T47D (cell line): ENCODE data around the gene SCFD2.

Experiments
- DNase-seq, 2 experiments: peaks; one replicate each; pipeline versions ENCODE4 v3.0.0 to v3.0.0-alpha.2; 2011 to 2012; ENCODE audit warnings: low read depth in 1 of 2, low spot score in 1 of 2
- JUND ChIP-seq: IDR thresholded peaks from 2 replicates; pipeline ENCODE4 v1.6.1; 2012; ENCODE audit warnings: low read depth
- in situ Hi-C: cut with HindIII; loops from 2 replicates; pipeline ENCODE4 v1.10.0; 2016; ENCODE audit warnings: low sequenced_read_pairs, low pct_unique_long_range_greater_than_20kb

SCFD2 gene

GRCh38 chr4:53023677-53024299, 342.1 kb downstream of the SCFD2 start:
- no peak for DNase-seq
- TF ChIP-seq JUND = no peak
- in situ Hi-C loops = no loop called here

- no peak for DNase-seq
- in situ Hi-C loops = no loop called here
- no peak for TF ChIP-seq JUND
These were observed 343.3 kb downstream of the SCFD2 start for GRCh38 chr4:53022513-53023100.

DNA sequence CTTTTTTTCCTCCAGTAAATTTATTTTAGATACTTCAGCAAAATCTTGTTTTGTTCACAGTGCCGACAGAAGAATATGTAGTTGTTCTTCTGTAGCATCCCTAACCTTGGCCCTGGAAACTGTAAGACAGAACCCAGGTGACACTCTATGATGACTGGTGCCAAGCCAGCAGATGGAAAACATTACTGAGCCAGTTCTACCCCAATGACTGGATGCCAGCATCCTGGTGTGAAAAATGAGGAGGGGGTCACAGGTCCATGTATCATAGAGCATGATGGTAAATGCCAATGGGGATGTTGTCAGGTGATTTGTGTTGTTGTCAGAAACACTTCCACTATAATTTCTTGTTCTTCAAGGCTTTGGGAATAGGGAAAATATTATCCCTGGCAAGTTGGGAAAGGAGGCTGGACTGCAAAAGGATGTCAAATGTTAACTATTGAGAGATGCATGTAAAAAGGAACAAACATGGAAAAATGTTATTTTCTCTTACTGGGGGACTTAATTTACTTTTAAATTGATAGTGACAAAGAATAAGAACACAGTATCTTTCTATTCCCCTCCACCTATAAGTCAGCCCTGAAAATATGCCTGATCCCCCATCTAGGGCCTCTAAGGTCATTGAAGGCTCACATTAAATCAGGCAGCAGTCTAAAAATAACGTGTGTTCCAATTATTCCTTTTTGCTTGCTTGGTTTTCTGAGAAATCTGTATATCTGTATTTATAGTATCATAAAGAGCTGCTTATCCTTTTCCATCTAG, 343.9 kb downstream of the SCFD2 start:
- no peak for DNase-seq
- in situ Hi-C loops = no loop called here
- TF ChIP-seq JUND = no peak

DNA sequence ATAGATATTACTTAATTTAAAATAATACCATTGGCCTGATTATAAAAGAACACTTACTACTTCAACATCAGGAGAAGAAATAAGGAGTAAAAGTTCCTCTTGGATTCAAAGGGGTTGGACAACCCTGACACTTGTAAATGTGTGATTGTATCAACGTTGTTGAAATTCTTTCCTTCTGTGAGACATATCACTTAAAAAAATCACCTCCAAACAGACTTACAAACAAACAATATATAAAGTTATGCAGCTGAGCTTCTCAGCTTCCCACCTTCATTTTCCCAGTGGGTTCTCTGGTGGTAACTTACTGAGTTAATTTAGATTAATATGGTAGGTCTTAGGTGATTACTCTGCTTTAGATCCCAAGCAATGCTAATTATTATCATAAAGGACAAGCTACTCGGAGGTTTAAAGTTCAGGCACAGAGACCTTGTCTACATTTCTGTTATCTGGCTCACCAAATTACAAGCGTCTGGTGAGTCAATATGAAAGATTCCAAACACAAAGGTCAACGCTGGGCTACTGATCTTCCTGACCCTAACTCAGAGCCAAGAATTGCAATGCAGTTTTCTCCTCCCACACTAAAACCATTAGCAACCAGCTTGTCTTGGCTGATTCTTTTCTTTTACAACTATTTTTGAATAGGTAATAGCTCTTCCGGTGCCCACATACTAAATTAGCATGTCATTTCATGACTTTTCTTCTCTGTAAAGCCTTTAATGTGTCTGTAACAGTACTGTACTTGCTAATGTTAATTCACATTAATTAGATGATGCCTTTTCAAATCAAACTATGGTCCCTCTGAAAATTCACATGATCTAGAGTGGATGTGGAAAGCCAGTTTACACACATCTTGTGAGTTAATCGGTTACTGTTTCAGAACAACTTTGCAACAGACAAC, 346.1 kb downstream of the SCFD2 start:
- no peak for DNase-seq
- in situ Hi-C loops = no loop called here
- no peak for TF ChIP-seq JUND

DNA sequence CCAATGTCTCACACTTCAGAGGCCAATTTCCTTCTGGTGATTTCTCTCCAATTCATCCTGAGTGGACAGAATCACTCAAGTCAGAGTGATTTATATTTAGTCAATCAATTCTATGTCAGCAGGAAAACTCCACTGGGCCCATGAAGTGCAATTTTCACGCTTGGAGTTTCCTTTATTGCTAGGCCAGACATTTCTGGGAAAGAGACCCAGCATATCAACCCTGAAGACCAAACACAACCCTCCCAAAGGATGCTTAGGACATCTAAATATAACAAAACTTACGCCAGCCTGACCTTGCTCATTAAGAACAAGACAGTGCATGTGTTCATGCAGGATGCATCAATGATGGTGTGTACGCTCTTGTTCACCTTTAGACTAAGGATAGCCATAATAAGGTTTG, 347.4 kb downstream of the SCFD2 start:
- DNase-seq = no peak
- in situ Hi-C loops = no loop called here
- no peak for TF ChIP-seq JUND

DNA sequence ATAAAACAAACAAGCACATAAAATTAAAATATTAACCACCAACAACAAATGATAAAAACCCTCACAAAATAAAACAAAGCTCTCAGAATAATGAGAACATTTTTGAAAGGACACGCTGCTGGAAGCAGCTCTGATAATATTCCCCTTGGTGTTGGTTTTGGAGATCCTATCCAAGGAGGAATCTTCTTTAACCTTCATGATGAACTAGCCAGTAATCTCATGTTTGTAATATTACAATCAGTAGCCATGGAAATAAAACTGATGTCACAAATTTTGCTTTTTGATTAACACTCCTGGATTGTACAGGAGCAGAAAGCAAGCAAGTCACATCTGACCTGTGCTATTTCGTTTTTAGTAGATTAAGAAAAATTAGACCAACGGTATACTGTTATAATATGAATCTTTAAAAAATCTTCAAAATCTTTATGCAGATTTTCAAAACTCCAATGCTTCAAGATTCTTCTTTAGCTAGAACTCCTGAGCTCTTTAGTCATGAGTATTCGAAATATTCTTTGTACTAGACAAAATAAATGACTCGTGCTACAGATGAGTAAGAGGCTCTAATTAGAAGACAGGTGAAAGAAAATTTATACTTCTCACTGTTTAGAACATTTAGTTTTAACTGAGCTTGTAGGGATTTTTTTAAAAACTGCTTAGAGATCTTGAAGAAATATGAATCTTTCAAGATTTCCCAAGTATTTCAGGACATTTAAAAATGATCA, 349.6 kb downstream of the SCFD2 start:
- no peak for DNase-seq
- in situ Hi-C loops = no loop called here
- no peak for TF ChIP-seq JUND

- no peak for DNase-seq
- in situ Hi-C loops = no loop called here
- no peak for TF ChIP-seq JUND
These were observed 350.2 kb downstream of the SCFD2 start for GRCh38 chr4:53015681-53016080.

DNA sequence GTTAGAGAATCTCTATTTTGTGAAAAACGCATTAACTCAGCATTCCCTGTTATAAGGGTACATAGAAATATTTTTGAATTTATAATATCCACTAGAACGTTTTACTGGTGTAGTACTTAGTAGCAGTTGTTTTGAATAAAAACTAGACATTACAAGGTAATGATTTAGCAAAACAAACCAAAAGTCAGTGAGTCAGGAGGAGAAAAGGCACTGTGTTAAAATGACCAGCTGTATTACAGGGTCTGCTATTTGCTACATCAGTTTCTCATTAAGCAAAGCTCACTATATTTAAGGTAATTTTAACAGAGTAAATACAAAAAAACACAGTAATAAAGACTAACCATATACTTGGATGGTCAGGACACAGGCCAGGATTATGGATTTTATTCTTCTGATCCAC, 351.0 kb downstream of the SCFD2 start:
- no peak for TF ChIP-seq JUND
- DNase-seq = no peak
- in situ Hi-C loops = no loop called here

DNA sequence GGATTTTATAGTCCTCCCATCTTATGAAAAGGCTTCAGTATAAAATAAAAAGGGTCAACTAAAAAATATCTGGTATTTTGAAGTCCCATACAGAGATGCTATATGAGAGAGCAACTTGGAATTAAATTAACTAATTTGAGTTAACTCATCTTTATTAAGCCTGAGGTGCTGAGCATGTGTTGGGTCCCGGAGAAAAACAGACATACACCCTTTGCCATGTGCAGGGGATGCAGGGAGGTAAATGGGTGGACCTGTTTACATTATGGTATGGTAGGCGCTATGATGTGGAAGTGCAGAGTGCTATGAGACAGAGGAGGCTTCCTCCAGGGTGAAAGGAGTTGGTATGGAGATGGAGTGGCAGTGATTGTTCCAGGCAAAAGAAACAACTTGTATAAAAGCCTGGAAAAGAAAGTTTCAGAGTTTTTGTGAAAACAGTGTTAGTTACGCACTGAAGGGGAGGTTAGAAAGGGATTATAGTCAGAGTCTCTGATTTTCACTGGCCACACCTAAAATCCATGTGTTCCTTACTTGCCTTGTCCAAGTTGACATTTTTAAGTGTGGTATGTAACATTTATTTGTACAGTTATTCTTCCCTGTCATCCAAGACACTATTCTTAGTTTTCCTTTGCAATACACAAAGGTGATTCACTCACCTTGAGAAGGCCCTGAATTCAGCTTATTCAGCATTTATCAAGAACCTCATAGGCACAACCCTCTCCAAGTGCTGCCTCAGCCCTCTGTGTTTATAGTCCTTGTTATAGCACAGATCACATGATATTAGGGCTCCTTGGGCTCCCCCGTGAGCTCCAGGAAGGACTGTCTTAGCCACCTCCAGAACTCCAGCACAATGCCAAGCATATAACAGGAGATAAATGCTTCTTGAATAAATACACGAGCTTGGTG, 351.7 kb downstream of the SCFD2 start:
- in situ Hi-C loops = no loop called here
- DNase-seq = no peak
- no peak for TF ChIP-seq JUND

GRCh38 chr4:53012738-53013137, 353.1 kb downstream of the SCFD2 start:
- TF ChIP-seq JUND = no peak
- in situ Hi-C loops = no loop called here

DNA sequence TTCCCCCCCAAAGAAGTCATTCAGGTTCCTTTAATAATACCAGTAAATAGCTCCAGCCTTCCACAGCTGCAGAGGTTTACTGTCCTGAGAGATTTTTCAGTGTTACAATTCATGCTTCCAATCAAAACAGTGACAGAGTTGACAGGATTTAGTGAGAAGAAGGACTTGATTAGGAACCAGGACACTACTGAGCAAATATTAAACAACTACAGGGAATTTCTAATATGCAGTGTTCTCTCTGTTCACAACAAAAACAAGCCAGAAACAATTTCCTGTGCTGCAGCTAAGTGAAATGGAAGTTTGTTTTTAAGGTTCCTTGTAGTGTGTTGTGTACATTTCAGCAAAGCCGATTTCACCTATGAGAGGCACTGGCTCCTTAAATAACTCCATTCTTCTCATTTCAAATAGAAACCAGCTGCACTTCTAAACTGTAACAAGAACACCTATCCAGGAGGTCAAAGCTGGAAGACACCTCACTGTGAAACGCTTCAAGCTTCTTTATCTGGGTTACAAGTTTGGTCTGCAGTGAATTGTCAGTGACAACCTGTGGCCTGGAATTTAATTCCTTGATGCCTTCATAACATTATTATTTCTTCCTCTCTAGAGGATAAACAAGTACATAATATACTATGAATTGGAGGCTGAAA, 354.5 kb downstream of the SCFD2 start:
- no peak for DNase-seq
- no peak for TF ChIP-seq JUND
- in situ Hi-C loops = no loop called here

More at GRCh38 chr4:53012738-53013137, 353.1 kb downstream of the SCFD2 start:
- DNase-seq = no peak
